DND-41 (cell line): Measurements from ENCODE around the gene SPHK1.

Experiments used
- ATAC-seq: fragments of 200-7000 bp; cut with Tn5 transposase; 3 replicates; pipeline ENCODE4 v1.9.1; 2021; ENCODE audit warnings: low read depth; ENCODE audit not compliant: insufficient read depth
- DNase-seq: peaks from one replicate; pipeline ENCODE4 v3.0.0-alpha.2; 2020
- H2AFZ ChIP-seq: 2 replicates; pipeline ENCODE4 v1.6.0; 2012; ENCODE audit warnings: low read depth, low read length
- H3K27ac ChIP-seq: 2 replicates; pipeline ENCODE4 v1.5.1; 2012; ENCODE audit warnings: low read length, inconsistent platforms
- H3K27me3 ChIP-seq: fragments of 200-600 bp; sonication (generic); 2 replicates; pipeline ENCODE4 v1.6.0; 2012; ENCODE audit warnings: low read length, mild to moderate bottlenecking, inconsistent platforms; ENCODE audit not compliant: insufficient read depth, poor library complexity
- H3K36me3 ChIP-seq: 2 replicates; pipeline ENCODE4 v1.5.1; 2012; ENCODE audit warnings: low read length, inconsistent platforms; ENCODE audit not compliant: insufficient read depth
- H3K4me1 ChIP-seq: 2 replicates; pipeline ENCODE4 v1.5.1; 2012; ENCODE audit warnings: mild to moderate bottlenecking, low read length; ENCODE audit not compliant: insufficient read depth
- H3K4me2 ChIP-seq: 2 replicates; pipeline ENCODE4 v1.6.0; 2012; ENCODE audit warnings: mild to moderate bottlenecking, moderate library complexity, low read length, inconsistent platforms; ENCODE audit not compliant: insufficient read depth
- H3K4me3 ChIP-seq, 2 experiments: fragments of 200-600 bp in 1 of 2; shearing (Covaris generic) in 1 of 2; 2 replicates each; pipeline ENCODE4 v1.5.1; 2012 to 2016; ENCODE audit warnings: inconsistent platforms in 2 of 2, low read length in 2 of 2, mild to moderate bottlenecking in 2 of 2, low read depth in 1 of 2, moderate library complexity in 1 of 2
- H3K79me2 ChIP-seq: 2 replicates; pipeline ENCODE4 v1.6.0; 2012; ENCODE audit warnings: low read length, inconsistent platforms; ENCODE audit not compliant: insufficient read depth
- H3K9ac ChIP-seq: 2 replicates; pipeline ENCODE4 v1.6.0; 2012; ENCODE audit warnings: low read depth, mild to moderate bottlenecking, inconsistent platforms, low read length, moderate library complexity
- H3K9me3 ChIP-seq: 2 replicates; pipeline ENCODE4 v1.5.1; 2012; ENCODE audit warnings: low read length, moderate library complexity, mild to moderate bottlenecking, inconsistent platforms; ENCODE audit not compliant: insufficient read depth, severe bottlenecking
- H4K20me1 ChIP-seq: 2 replicates; pipeline ENCODE4 v1.6.0; 2012; ENCODE audit warnings: low read length; ENCODE audit not compliant: insufficient read depth
- EZH2 ChIP-seq: IDR thresholded peaks from 3 replicates; pipeline ENCODE4 v1.6.1; 2012; ENCODE audit warnings: borderline replicate concordance, low read depth, mild to moderate bottlenecking, moderate library complexity, low read length, inconsistent platforms; ENCODE audit not compliant: severe bottlenecking
- TF ChIP-seq, protein P1 (sequence below): IDR thresholded peaks from 2 replicates; pipeline ENCODE4 v1.5.1; 2012; ENCODE audit warnings: borderline replicate concordance, low read length, moderate library complexity, mild to moderate bottlenecking; ENCODE audit not compliant: poor library complexity, severe bottlenecking; ENCODE audit errors: extremely low read depth

The SPHK1 gene

GRCh38 chr17:76422406-76422805 is 38.0 kb downstream of the SPHK1 start:
- Histone ChIP-seq H3K27me3 (no peaks in the 10 kb centered on the region), H4K20me1 (peaks cover 45% of the 10 kb centered on the region), H3K27ac (no peak overlapping the region), H2AFZ (no peak overlapping the region), H3K4me2 (no peak overlapping the region), H3K79me2 (peaks cover 62% of the 10 kb centered on the region), H3K36me3 (peaks cover 7% of the 10 kb centered on the region), H3K9ac (no peak overlapping the region), H3K4me1 (no peaks in the 10 kb centered on the region), H3K4me3 (no peak overlapping the region), H3K9me3 (no peaks in the 10 kb centered on the region)
- ATAC-seq (no peak), DNase-seq (no peak)
- TF ChIP-seq, protein P1, sequence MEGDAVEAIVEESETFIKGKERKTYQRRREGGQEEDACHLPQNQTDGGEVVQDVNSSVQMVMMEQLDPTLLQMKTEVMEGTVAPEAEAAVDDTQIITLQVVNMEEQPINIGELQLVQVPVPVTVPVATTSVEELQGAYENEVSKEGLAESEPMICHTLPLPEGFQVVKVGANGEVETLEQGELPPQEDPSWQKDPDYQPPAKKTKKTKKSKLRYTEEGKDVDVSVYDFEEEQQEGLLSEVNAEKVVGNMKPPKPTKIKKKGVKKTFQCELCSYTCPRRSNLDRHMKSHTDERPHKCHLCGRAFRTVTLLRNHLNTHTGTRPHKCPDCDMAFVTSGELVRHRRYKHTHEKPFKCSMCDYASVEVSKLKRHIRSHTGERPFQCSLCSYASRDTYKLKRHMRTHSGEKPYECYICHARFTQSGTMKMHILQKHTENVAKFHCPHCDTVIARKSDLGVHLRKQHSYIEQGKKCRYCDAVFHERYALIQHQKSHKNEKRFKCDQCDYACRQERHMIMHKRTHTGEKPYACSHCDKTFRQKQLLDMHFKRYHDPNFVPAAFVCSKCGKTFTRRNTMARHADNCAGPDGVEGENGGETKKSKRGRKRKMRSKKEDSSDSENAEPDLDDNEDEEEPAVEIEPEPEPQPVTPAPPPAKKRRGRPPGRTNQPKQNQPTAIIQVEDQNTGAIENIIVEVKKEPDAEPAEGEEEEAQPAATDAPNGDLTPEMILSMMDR = no peak
- TF ChIP-seq EZH2 = no peak

DNA sequence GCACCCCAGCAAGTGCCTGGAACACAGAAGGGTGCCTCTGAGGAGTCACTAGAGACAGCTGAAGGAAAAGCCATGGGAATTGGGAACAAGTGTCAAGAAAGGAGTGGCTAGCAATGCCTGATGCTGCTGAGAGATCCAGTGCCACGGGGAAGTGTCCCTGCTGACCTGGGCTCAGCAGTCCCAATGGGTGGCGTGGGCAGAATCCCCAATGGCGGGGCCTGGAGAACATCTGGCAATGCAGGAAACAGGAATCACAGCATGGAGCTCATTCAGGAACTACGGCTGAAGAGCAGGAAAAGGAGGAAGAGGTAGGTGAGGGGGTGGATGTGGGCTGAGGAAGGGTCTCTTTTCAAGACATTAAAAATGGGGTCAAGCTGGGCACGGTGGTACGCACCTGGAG is 38.5 kb downstream of the SPHK1 start:
- H3K9me3 ChIP-seq = no peaks in the 10 kb centered on the region
- H3K4me3 ChIP-seq = no peak overlapping the region
- DNase-seq (no peak), ATAC-seq (no peak)
- H4K20me1 ChIP-seq = peaks cover 40% of the 10 kb centered on the region
- no peak overlapping the region for H3K27ac ChIP-seq
- H3K9ac ChIP-seq = no peak overlapping the region
- no peak overlapping the region for H2AFZ ChIP-seq
- TF ChIP-seq, protein P1 = no peak
- TF ChIP-seq EZH2 = no peak
- peaks cover 62% of the 10 kb centered on the region for H3K79me2 ChIP-seq
- no peak overlapping the region for H3K4me2 ChIP-seq
- peaks cover 3% of the 10 kb centered on the region for H3K36me3 ChIP-seq
- H3K4me1 ChIP-seq = no peaks in the 10 kb centered on the region
- H3K27me3 ChIP-seq = no peaks in the 10 kb centered on the region

GRCh38 chr17:76426853-76427252 is 42.4 kb downstream of the SPHK1 start:
- no peak overlapping the region for H3K9ac ChIP-seq
- no peak for ATAC-seq
- H2AFZ ChIP-seq = no peak overlapping the region
- no peak overlapping the region for H3K4me2 ChIP-seq
- TF ChIP-seq, protein P1 = no peak
- no peak for TF ChIP-seq EZH2
- H3K9me3 ChIP-seq = no peaks in the 10 kb centered on the region
- H4K20me1 ChIP-seq = peaks cover 28% of the 10 kb centered on the region
- peaks cover 63% of the 10 kb centered on the region for H3K79me2 ChIP-seq
- no peaks in the 10 kb centered on the region for H3K27me3 ChIP-seq
- H3K36me3 ChIP-seq = peaks cover 3% of the 10 kb centered on the region; the same call in 1 of the 2 replicates
- no peak overlapping the region for H3K4me3 ChIP-seq
- DNase-seq = no peak
- no peak overlapping the region for H3K27ac ChIP-seq
- no peaks in the 10 kb centered on the region for H3K4me1 ChIP-seq
